GM19467 (cell line): ENCODE data around the gene DEAF1.
"Not testable (repeated sequence)": the region's sequence is repeated elsewhere in the genome, so short reads cannot be mapped to it uniquely, and the experiment has no call there.

Experiments used
- ATAC-seq: cut with Tn5 transposase; IDR thresholded peaks from one replicate; pipeline ENCODE4 v1.9.1; 2021; ENCODE audit warnings: mild to moderate bottlenecking, moderate library complexity; ENCODE audit not compliant: unreplicated experiment

DEAF1 gene, protein sequence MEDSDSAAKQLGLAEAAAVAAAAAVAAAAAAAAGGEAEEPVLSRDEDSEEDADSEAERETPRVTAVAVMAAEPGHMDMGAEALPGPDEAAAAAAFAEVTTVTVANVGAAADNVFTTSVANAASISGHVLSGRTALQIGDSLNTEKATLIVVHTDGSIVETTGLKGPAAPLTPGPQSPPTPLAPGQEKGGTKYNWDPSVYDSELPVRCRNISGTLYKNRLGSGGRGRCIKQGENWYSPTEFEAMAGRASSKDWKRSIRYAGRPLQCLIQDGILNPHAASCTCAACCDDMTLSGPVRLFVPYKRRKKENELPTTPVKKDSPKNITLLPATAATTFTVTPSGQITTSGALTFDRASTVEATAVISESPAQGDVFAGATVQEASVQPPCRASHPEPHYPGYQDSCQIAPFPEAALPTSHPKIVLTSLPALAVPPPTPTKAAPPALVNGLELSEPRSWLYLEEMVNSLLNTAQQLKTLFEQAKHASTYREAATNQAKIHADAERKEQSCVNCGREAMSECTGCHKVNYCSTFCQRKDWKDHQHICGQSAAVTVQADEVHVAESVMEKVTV

DNA sequence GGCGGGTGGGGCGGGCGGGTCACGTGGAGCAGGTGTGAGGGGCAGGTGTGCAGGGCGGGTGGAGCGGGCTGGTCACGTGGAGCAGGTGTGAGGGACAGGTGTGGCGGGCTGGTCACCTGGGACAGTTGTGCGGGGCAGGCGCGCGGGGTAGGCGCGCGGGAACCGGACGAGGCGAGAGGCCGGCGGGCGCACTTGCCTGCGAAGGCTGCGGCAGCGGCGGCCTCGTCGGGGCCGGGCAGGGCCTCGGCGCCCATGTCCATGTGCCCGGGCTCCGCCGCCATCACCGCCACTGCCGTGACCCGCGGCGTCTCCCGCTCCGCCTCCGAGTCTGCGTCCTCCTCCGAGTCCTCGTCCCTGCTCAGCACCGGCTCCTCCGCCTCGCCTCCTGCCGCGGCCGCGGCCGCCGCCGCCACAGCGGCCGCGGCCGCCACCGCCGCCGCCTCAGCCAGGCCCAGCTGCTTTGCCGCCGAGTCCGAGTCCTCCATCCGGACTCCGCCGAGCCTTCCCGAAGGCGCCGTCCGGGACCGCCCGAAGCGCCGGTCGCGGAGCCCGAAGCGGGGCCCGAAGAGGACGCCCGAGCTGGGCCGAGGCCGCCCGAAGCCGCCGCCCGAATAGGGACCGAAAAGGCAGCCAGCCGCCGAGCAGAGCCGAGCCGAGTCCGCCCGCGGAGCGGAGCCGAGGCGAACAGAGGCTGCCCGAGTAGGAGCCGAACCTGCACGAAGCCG lies at the start of gene DEAF1:
Gene DEAF1 (minus strand): TSS at position 660 of the 725 bp plus-strand sequence. CDS start 175 bp downstream, at position 485.
- ATAC-seq: peak; percentile 78

DNA sequence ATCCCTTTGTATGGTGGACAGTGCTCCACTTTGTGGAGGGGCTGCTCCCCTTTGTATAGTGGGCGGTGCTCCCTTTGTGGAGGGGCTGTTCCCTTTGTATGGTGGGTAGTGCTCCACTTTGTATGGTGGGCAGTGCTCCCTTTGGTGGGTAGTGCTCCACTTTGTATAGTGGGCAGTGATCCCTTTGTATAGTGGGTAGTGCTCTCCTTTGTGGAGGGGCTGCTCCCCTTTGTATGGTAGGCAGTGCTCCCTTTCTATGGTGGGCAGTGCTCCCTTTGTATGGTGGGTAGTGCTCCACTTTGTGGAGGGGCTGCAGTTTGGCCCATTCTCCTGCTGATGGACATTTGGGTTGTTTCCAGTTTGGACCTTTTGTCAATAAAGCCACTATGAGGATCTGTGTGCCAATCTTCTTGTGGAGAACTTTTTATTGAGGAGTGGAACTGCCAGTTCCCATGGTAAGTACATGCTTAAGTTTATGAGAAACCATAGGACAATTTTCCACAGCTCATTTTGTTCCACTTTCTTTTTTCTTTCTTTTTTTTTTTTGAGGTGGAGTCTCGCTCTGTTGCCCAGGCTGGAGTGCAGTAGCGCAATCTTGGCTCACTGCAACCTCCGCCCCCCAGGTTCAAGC lies 47.7 kb upstream of the DEAF1 start:
- ATAC-seq: no peak

DNA sequence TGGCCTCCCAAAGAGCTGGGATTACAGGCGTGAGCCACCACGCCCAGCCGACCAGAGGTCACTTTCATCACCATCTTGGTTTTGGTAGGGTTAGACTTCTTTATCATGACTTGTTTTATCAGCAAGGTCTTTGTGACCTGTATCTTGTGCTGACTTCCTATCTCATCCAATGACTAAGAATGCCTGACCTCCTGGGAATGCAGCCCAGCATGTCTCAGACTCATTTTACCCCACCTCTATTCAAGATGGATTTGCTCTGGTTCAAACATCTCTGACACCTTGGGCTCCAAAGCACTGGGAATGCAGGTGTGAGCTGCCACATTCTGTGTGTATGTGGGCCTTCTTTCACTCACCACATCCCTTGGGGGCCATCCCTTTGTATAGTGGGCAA lies 47.1 kb upstream of the DEAF1 start:
- ATAC-seq: no peak

DNA sequence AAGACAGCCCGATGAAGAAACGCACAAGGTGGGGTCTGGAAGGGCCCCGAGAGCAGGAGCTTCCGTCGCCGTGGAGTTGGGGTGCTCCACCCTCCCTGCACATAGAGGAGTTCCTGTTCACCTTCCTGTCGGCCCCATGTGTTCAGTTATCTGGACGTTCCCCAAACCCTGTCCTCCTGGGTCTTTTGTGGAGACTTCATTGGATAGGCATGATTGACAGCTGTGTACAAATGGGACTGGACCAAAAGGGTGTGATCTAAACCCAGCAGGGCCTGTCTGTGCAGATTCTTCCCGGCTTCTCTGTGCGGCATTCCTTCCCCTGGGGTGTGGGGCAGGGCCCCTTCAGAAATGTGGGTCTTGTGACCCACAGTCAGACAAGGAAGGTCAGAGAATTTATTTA lies 42.9 kb upstream of the DEAF1 start:
- ATAC-seq: not testable (repeated sequence)

DNA sequence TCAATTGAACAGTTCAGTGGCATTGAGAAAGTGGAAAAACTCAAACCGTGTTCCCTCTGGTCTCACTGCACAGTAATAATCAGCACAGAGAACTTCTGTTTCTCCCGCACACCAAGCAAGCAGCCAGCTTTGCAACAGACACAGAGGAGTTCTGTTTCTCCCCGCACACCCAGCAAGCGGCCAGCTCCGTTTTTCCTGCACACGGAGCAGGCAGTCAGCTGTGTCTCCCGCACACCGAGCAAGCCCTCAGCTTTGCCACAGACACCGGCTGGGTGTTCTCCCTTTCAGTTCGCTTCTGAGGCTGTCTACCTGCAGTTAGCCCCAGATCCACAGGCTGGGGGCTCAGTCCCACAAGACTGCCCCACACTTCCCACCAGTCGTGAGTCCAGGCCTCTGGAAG lies 42.3 kb upstream of the DEAF1 start:
- no peak for ATAC-seq

DNA sequence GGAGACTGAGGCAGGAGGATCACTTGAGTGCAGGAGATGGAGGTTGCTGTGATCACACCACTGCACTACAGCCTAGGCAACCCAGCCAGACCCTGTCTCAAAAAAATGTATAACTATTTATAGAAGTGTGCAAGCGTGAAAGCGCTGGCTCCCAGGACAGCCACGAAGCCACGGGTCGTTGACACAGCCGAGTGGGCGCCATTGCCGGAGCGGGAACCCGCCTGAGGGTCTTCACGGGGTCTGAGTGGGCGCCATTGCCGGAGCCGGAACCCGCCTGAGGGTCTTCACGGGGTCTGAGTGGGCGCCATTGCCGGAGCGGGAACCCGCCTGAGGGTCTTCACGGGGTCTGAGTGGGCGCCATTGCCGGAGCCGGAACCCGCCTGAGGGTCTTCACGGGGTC lies 39.5 kb upstream of the DEAF1 start:
- not testable (repeated sequence) for ATAC-seq

DNA sequence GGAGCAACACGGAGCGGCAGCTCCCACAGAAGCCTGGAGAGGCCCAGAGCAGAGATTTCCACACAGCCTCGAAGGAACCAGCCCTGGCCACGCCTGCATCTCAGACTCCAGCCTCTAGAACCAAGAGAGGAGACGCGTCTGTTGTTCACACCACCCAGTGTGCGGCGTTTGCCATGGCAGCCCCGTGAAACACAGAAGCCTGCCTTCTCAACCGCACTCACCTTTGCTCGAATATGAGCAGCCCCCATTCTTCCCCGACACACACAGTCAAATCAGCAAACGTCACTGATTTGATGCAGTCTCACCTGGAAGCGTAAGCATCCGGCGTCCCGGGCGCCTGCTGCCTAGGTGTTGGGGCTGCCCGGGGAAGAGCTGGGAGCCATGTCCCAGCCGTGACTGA lies 38.0 kb upstream of the DEAF1 start:
- no peak for ATAC-seq

DNA sequence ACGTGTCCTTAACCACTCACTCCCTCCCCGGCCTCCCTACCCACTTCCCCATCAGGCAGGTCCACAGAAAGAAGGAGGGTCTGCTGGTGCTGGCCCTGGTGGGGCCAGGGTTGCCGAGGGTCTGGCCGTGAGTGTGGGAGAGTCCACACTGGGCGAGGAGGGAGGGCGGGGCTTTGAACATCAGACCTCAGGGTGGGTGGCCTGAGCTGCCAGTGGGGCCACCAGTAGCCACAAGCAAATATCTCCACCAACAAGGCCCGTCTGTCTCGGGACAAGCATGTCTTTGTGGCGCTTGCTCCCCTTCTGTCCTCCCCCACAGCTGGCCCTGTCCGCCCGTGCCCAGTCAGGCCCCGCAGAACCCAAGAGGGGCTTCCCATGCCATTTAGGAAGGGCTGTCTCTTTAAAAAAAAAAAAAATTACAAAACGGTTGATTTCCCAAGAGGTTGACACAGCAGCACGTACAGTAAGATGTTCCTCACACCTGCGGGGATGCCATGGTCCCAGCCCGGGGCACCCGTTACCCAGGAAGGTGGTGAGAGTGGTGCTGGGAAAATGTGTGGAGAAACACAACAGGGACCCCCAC lies 34.6 kb upstream of the DEAF1 start:
- ATAC-seq: no peak

DNA sequence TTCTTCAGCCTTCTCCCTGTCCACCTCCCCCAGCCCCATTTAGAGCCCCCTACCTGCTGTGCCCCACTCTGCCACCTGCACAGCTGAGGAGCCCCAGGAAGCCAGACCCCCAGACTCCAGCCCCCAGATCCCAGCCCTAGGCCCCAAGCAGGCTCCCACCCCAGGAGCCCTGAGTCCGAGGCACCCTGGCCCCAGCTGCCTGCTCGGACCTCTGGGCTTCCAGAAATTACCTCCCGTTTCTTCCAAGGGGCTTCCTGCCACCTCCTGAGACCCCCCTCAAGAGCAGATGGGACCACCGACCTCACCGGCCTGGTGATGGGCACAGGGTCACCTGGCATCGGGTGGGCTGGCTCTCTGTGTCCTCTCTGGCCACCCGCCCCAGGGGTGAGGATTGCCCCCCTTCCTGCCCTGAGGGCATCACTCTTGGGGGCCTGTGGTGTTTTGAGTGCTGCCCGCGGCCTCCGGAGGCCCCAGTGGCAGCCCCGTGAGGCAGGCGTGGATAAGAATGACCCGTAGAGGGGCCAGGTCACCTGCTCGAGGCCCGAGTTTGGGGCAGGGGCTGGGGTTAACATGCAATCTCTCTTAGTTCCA lies 34.0 kb upstream of the DEAF1 start:
- ATAC-seq: no peak

DNA sequence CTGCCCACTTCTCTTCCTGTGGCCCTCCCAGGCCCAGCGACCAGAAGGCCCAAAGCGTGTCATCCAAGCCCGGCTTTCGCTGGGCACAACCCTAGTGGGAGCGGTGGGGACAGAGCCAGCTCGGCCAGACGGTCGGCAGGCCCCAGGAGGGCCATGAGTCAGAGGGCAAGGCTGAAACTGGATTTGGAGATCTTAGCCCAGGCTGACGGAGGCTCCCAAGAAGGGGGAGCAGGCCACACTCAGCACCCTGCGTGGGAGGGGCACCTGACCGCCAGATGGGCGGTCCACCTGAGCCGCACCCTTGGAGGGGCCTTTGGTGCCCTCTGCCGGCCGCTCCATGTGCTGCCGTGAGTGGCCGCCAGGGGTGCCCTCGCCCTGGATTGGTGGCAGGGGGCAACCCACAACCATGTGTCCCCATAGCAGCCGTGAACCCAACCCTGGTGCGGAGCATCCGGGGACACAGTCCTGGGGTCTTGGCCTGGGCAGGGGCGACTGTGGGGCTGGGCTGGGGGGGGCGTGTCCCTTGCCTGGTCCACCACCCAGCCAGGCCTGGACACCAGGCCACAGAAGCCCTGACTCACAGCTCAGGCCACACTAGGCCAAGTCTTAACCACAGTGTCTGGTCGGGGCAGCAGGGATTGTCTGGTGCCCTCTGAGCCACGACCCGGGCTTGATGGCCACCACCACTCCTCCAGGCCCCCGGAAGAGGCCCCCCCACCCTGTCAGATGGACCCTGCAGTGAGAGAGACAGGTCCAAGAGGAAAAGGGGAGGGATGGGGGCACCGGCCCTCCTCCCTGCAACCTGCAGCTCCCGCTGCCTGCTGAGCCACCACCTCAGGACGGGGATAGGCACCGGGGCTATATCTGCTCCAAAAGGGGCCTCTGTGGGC lies 33.1 kb upstream of the DEAF1 start:
- ATAC-seq: no peak

DNA sequence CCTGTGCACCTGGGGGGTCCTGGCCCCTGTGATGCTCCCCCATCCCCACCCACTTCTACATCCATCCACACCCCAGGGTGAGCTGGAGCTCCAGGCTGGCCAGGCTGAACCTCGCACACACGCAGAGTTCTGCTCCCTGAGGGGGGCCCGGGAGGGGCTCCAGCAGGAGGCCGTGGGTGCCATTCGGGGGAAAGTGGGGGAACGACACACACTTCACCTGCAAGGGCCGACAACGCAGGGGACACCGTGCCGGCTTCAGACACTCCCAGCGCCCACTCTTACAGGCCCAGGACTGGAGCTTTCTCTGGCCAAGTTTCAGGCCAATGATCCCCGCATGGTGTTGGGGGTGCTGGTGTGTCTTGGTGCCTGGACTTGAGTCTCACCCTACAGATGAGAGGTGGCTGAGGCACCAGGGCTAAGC lies 32.3 kb upstream of the DEAF1 start:
- ATAC-seq: no peak

DNA sequence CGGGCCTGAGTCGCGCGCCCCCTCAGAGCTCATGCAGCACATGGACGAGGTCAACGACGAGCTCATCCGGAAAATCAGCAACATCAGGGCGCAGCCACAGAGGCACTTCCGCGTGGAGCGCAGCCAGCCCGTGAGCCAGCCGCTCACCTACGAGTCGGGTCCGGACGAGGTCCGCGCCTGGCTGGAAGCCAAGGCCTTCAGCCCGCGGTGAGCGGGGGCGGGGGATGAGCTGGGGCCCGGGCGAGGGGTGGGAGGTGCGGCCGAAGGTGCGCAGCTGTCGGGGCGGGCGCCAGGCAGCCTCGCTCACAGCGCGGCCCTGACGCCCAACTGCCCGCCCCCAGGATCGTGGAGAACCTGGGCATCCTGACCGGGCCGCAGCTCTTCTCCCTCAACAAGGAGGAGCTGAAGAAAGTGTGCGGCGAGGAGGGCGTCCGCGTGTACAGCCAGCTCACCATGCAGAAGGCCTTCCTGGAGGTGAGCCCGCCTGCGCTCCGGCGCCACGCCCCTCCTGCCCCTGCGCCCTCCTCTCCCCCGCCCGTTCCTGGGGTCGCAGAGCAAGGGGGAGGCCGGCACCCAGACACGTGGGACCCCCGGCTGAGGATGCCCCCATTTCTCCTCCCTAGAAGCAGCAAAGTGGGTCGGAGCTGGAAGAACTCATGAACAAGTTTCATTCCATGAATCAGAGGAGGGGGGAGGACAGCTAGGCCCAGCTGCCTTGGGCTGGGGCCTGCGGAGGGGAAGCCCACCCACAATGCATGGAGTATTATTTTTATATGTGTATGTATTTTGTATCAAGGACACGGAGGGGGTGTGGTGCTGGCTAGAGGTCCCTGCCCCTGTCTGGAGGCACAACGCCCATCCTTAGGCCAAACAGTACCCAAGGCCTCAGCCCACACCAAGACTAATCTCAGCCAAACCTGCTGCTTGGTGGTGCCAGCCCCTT lies 31.5 kb upstream of the DEAF1 start:
- ATAC-seq: no peak

DNA sequence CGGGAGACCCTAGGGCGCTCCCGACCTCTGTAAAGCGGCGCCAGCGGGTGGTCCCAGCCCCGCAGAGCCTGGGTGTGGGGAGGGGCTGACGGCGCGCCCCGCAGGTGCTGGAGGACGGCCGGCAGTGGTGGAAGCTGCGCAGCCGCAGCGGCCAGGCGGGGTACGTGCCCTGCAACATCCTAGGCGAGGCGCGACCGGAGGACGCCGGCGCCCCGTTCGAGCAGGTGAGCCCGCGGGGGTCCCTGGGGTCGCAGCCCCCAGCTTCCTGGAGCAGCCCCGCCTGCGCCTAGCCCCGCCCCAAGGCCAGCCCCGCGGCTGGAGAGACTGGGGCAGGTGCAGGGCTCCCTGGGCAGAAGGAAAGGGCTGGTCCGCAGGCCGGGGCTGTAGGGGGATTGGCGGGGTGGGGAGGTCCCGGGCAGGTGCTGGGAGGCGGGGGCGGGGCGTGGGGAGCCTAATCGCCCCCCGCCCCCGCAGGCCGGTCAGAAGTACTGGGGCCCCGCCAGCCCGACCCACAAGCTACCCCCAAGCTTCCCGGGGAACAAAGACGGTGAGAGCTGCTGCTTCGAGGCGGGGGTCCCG lies 30.7 kb upstream of the DEAF1 start:
- no peak for ATAC-seq

DNA sequence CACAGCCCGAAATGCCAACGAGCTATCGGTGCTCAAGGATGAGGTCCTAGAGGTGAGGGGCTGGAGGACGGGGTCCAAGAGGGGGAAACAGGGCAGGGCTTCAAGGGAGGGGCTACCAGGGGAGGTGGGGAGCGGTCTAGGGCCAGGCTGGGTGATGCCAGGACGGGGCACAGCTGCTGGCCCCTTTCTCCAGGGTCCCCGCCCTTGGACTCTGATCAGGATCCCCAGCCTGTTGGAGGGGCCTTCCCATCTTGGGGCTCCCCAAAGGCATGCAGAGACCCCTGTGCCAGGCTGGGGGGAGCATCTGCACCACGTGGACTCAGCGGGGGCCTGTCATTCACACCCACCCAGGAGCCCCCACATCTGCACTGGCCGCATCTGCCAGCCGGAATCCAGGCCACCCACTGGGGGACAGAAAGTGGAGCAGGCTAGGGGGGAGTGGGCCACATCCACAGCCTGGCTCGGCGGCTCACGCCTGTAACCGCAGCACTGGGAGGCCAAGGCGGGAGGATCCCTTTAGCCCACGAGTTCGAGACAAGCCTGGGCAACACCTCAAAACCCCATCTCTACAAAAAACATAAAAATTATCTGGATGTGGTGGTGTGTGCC lies 29.9 kb upstream of the DEAF1 start:
- no peak for ATAC-seq

DNA sequence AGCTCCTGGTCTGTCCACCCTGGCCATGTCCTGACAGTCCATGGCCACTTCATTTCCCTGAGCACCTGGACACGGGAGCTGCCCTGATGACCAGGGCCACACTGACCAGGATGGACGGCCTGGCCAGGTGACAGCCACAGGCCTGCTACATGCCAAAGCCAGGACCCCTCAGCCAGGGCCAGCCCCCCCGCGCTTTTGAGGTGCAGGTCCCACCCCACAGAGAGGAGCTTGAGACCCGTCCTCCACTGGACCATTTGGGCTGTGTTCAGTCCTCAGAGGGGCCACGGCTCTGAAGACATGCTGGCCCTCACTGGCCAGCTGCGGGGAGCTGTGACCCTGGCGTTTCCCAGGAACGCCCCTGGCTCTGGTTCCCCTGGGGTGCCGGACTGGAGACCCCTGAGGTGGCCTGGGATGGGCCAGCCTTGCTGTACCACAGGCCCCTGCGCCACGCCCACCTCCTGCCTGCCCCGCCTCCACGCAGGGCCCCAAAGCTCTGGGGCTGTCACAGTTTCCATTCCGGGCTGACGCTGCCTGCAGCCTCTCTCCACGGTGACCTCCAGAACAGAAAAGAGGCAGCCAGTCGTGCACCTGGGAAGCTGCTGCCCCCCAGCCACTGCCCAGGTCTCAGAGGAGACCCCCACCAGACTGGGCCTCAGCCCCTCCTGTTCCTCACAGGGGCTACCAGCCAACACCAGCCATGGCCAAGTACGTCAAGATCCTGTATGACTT lies 29.2 kb upstream of the DEAF1 start:
- ATAC-seq: no peak

DNA sequence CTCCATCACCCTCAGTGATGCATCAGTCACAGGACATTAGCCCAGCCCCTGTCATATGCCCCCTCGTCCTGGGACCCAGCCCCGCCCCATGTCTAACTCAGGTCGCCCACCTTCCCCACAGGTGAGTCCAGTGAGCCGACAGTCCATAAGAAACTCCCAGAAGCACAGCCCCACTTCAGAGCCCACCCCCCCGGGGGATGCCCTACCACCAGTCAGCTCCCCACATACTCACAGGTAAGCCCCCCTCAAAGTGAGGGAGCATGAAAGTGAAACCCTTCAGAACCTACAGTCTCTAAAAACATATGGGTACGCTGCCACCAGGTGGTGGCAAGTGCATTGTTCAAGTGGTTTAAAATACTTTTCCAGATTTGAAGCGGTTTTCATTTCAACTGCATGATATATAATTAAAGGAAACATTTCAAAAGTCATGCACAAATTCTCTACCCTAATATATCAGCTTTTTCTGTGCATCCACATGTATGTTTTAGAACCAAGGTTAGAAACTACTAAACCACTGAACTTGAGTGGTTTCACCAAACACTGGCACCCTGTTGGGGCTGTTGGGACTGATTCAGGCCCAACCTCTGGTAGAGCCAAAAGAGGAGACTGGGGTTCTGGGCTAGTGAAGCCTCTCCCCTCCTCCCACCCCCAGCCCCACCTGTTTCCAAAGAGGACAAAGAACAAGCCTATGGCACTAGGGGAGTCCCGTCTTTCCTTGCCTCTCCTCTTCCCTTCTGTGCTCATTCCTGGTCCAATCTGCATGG lies 28.3 kb upstream of the DEAF1 start:
- no peak for ATAC-seq
